Measurements from ENCODE around the gene CLN6. TPM values are rescaled to one million over a fixed set of nuclear protein-coding genes. Genes with fewer than 3 reads are reported as not detected.

Gene CLN6
- total and polyA plus RNA-seq, 12 donors = 9.2 to 36.6 (median 25.8) TPM

DNA sequence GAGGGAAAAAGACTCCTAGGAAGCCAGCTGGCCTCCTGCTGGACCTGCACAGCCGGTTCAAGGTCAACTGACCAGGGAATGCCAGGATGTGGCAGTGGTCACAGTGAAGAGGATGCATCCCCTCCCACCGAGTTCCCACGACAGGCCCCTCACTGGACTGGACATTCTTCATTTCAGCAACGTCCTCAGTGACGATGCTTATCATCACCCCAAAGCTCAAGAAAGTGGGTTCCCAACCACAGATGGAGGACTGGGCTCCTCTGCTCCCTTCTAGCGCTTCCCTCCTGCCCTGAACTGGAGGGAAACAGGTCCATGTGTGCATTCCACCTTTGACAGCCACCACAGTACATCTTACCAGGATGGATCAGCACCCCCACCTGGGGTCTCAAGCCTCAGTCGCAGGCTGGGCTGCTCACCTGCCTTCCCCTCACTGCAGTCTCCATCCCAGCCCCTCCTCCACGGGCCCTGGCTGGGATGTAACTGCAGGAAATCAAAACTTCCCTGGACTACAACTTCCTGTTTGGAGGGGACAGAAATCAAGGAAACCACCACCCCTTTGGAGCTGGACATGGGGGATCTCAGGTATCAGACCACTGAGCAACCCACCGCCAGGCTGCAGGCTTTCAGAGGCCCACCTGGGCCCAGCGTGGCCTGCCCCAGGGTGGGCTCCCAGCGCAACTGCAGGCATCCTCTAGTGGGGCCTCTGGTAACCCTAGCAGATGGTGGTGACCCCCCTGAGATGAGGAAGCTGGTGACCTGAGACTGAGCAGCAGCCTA, 31.7 kb downstream of the CLN6 start:
- Histone ChIP-seq H3K4me3 (no peak overlapping the region), H3K9me3 (replicated peaks in 1 of 3) (no peaks in the 10 kb centered on the region), H3K27ac (no peak overlapping the region), H3K36me3 (replicated peaks in 1 of 2) (peaks cover 0 to 12% of the 10 kb centered on the region in 2 donors), H3K27me3 (no peaks in the 10 kb centered on the region), H3K4me1 (replicated peaks in 1 of 2) (peaks cover 14 to 23% of the 10 kb centered on the region in 2 donors)
- TF ChIP-seq, protein P1, sequence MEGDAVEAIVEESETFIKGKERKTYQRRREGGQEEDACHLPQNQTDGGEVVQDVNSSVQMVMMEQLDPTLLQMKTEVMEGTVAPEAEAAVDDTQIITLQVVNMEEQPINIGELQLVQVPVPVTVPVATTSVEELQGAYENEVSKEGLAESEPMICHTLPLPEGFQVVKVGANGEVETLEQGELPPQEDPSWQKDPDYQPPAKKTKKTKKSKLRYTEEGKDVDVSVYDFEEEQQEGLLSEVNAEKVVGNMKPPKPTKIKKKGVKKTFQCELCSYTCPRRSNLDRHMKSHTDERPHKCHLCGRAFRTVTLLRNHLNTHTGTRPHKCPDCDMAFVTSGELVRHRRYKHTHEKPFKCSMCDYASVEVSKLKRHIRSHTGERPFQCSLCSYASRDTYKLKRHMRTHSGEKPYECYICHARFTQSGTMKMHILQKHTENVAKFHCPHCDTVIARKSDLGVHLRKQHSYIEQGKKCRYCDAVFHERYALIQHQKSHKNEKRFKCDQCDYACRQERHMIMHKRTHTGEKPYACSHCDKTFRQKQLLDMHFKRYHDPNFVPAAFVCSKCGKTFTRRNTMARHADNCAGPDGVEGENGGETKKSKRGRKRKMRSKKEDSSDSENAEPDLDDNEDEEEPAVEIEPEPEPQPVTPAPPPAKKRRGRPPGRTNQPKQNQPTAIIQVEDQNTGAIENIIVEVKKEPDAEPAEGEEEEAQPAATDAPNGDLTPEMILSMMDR (IDR thresholded peaks at IDR 0.05) = no peak
- TF ChIP-seq POLR2A (IDR thresholded peaks at IDR 0.05) = no peak
- intact Hi-C loops (cut with DNase I) = no loop called here
- DNase-seq = peak in 1 of 7 donors; percentile 53
- 79 to 86% (median 82%) methylated on average over 8 to 11 of the region's 11 CpGs for WGBS, 4 donors

DNA sequence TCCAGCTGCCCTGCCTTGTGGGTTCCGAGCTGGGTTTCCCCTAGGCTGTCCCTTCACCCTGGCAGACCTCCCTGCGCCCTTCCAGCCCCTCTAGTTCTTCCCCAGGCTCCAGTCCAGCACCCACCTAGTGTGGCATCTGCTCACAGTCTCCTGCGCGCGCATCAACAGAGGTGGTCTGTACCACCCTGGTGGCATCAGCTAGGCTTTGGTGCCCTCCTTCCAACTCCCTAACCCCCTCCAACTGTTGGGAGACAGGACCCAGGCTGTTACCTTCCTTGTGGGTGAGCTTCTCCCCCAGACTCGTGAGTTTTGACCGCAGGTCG, 32.4 kb downstream of the CLN6 start:
- no peak overlapping the region for H3K27ac ChIP-seq

DNA sequence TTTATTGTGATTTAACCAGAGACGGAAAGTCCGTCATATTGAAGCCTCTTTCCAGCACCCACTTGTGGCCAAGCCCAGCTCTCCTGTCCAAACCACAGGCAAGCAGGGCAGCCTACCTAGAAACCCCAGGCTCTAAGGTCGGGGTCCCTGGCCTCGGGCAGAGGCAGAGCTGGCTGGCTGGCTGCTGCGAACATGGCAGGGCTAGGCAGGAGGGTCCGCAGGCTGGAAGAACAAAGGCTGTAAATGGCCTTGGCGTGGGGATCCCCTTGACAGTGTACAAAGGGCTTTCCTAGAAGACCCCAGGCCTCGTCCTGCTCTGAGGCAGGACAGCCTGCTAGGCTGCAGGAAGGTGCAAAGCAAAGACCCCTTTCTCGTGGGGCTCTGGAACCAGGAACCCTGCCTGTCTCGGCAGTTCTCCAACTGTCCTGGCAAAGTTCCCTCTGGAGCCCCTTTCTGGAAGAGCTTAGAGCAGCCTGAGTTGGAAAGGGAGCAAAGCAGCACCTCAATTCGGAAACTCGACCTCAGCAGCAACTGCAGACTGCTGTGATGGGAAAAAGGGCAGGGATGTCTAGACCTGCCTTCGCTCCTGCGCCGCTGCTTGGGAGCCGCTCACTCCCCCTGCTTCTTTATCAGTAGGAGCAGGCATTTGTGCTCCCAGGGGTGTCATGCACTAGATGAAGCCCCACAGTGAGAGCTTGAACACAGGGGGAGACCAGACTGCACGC, 32.9 kb downstream of the CLN6 start:
- no peak overlapping the region for H3K27ac ChIP-seq

More for the DNA sequence above, 32.4 kb downstream of the CLN6 start:
- Histone ChIP-seq H3K27me3 (no peaks in the 10 kb centered on the region), H3K4me3 (no peak overlapping the region), H3K4me1 (replicated peaks in 1 of 2) (peaks cover 14 to 23% of the 10 kb centered on the region in 2 donors), H3K36me3 (replicated peaks in 1 of 2) (peaks cover 0 to 19% of the 10 kb centered on the region in 2 donors), H3K9me3 (replicated peaks in 1 of 3) (no peaks in the 10 kb centered on the region)
- TF ChIP-seq, protein P1 (IDR thresholded peaks at IDR 0.05) = no peak
- TF ChIP-seq POLR2A (IDR thresholded peaks at IDR 0.05) = no peak
- intact Hi-C loops (cut with DNase I) = no loop called here
- 96 to 100% (median 97%) methylated on average over 6 to 8 of the region's 8 CpGs for WGBS, 4 donors
- DNase-seq = peak in 1 of 7 donors; percentile 49

More for the DNA sequence above, 32.9 kb downstream of the CLN6 start:
- Histone ChIP-seq H3K9me3 (replicated peaks in 1 of 3) (no peaks in the 10 kb centered on the region), H3K4me3 (no peak overlapping the region), H3K4me1 (replicated peaks in 1 of 2) (peaks cover 14 to 23% of the 10 kb centered on the region in 2 donors), H3K27me3 (no peaks in the 10 kb centered on the region), H3K36me3 (replicated peaks in 1 of 2) (peaks cover 0 to 24% of the 10 kb centered on the region in 2 donors)
- peak in 1 of 7 donors; percentile 48 for DNase-seq
- TF ChIP-seq, protein P1 (IDR thresholded peaks at IDR 0.05) = no peak
- TF ChIP-seq POLR2A (IDR thresholded peaks at IDR 0.05) = no peak
- WGBS, 4 donors = 85 to 90% (median 87%) methylated on average over 11 to 17 of the region's 17 CpGs
- intact Hi-C loops (cut with DNase I) = no loop called here

Measured in adrenal gland (tissue), 12 donors.